KOPT-K1 (cell line): ENCODE data around the gene COX19.

Experiments used
- H3K27ac ChIP-seq: fragments of 200-600 bp; sonication (generic); 2 replicates; pipeline ENCODE4 v1.5.1; 2016; ENCODE audit warnings: antibody characterized with exemption, mild to moderate bottlenecking, low read depth, low read length; ENCODE audit not compliant: poor library complexity, severe bottlenecking
- H3K36me3 ChIP-seq: fragments of 200-600 bp; sonication (generic); 2 replicates; pipeline ENCODE4 v1.5.1; 2017; ENCODE audit warnings: antibody characterized with exemption, mild to moderate bottlenecking, low read length, moderate library complexity; ENCODE audit not compliant: insufficient read depth
- H3K9me3 ChIP-seq: fragments of 200-600 bp; sonication (generic); 2 replicates; pipeline ENCODE4 v1.5.1; 2017; ENCODE audit warnings: antibody characterized with exemption, low read length, mild to moderate bottlenecking; ENCODE audit not compliant: insufficient read depth, poor library complexity, severe bottlenecking

Gene COX19

GRCh38 chr7:979151-979550 lies 3.8 kb upstream of the COX19 start:
- H3K36me3 ChIP-seq = no peaks in the 10 kb centered on the region
- H3K9me3 ChIP-seq = no peaks in the 10 kb centered on the region

GRCh38 chr7:978416-979091 lies 3.2 kb upstream of the COX19 start:
- H3K36me3 ChIP-seq = no peaks in the 10 kb centered on the region
- no peaks in the 10 kb centered on the region for H3K9me3 ChIP-seq
- no peak overlapping the region for H3K27ac ChIP-seq

More at GRCh38 chr7:979151-979550, 3.8 kb upstream of the COX19 start:
- H3K27ac ChIP-seq = no peak overlapping the region

GRCh38 chr7:978049-978346 lies 2.6 kb upstream of the COX19 start:
- Histone ChIP-seq H3K36me3 (peaks cover 5% of the 10 kb centered on the region), H3K27ac (no peak overlapping the region), H3K9me3 (no peaks in the 10 kb centered on the region)

- Histone ChIP-seq H3K36me3 (peaks cover 10% of the 10 kb centered on the region), H3K27ac (no peak overlapping the region), H3K9me3 (no peaks in the 10 kb centered on the region)
Measured at GRCh38 chr7:977326-978048, 2.1 kb upstream of the COX19 start.

GRCh38 chr7:976901-977325 lies 1.6 kb upstream of the COX19 start:
- H3K9me3 ChIP-seq = no peaks in the 10 kb centered on the region
- H3K36me3 ChIP-seq = peaks cover 16% of the 10 kb centered on the region
- no peak overlapping the region for H3K27ac ChIP-seq

GRCh38 chr7:975702-976473 lies 539 bp upstream of the COX19 start:
- Histone ChIP-seq H3K36me3 (peaks cover 26% of the 10 kb centered on the region), H3K9me3 (no peaks in the 10 kb centered on the region), H3K27ac (no peak overlapping the region)

- Histone ChIP-seq H3K27ac (peak overlapping the region; percentile 79), H3K9me3 (no peaks in the 10 kb centered on the region), H3K36me3 (peaks cover 44% of the 10 kb centered on the region)
Measured at GRCh38 chr7:974172-974571, 1.2 kb downstream of the COX19 start.

- Histone ChIP-seq H3K27ac (no peak overlapping the region), H3K9me3 (no peaks in the 10 kb centered on the region), H3K36me3 (peaks cover 52% of the 10 kb centered on the region)
Measured at GRCh38 chr7:973312-973711, 2.0 kb downstream of the COX19 start.

GRCh38 chr7:972676-973309 lies 2.6 kb downstream of the COX19 start:
- no peaks in the 10 kb centered on the region for H3K9me3 ChIP-seq
- H3K36me3 ChIP-seq = peaks cover 57% of the 10 kb centered on the region
- H3K27ac ChIP-seq = no peak overlapping the region

- Histone ChIP-seq H3K9me3 (no peaks in the 10 kb centered on the region), H3K27ac (no peak overlapping the region), H3K36me3 (peaks cover 64% of the 10 kb centered on the region)
Measured at GRCh38 chr7:972110-972509, 3.2 kb downstream of the COX19 start.

GRCh38 chr7:970744-971143 lies 4.6 kb downstream of the COX19 start:
- Histone ChIP-seq H3K27ac (no peak overlapping the region), H3K36me3 (peaks cover 75% of the 10 kb centered on the region), H3K9me3 (no peaks in the 10 kb centered on the region)

GRCh38 chr7:969403-969802 lies 5.9 kb downstream of the COX19 start:
- Histone ChIP-seq H3K36me3 (peaks cover 80% of the 10 kb centered on the region), H3K9me3 (no peaks in the 10 kb centered on the region), H3K27ac (no peak overlapping the region)

- Histone ChIP-seq H3K36me3 (peaks cover 79% of the 10 kb centered on the region), H3K9me3 (no peaks in the 10 kb centered on the region), H3K27ac (no peak overlapping the region)
Measured at GRCh38 chr7:968205-969105, 6.9 kb downstream of the COX19 start.

GRCh38 chr7:967361-968082 lies 7.8 kb downstream of the COX19 start:
- Histone ChIP-seq H3K36me3 (peaks cover 70% of the 10 kb centered on the region), H3K27ac (no peak overlapping the region)

More at GRCh38 chr7:967361-968082, 7.8 kb downstream of the COX19 start:
- no peaks in the 10 kb centered on the region for H3K9me3 ChIP-seq
